ENCODE data around the gene DNAJC3. TPM values are rescaled to one million over a fixed set of nuclear protein-coding genes. Genes with fewer than 3 reads are reported as not detected.

DNAJC3 gene
- total and polyA plus RNA-seq, 2 of the 8 experiments (the other 6 are each of a cell fraction or from before 2014, with no cell fraction given) = 4.3 to 24.1 TPM

DNA sequence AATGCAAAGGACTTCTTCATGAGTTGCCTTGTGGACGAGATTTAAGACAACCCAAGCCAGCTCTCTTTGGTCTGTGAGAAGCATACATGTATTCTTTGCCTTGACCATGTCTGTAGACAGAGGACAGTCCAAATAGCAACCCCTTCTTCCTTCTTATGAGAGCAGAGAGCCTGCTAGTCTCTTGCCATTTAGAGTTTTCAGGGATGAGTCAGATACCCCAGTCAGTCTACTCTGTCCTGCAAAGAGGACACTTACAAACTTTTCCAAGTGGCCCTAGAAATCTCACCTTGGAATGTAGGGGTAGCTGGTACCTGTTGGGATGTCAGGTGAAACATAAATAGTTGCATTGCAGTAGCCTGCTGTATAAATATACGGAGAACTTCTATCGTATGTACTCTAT is 36.7 kb downstream of the DNAJC3 start:
- no peaks in the 10 kb centered on the region for H3K27me3 ChIP-seq (replicated peaks in 1 of 4; ENCODE audit: control insufficient read depth in 3 of 4, extremely low read depth in 1 of 4, insufficient read depth in 3 of 4, low read length in 3 of 4)
- H4K20me1 ChIP-seq (replicated peaks in 1 of 2; ENCODE audit: control insufficient read depth in 1 of 2, insufficient read depth in 2 of 2, low read length in 2 of 2) = no peaks in the 10 kb centered on the region
- no peak overlapping the region for H2BK20ac ChIP-seq (ENCODE audit: low read length)
- no peak overlapping the region for H4K8ac ChIP-seq (ENCODE audit: extremely low read depth, insufficient read depth, low read length)
- POLR2A ChIA-PET (ENCODE audit: partially characterized antibody) = no interaction called here
- FAIRE-seq (no peak), DNase-seq (ENCODE audit: low read depth in 1 of 2, low spot score in 2 of 2) (no peak)
- H3K4me1 ChIP-seq (replicated peaks in 1 of 4; ENCODE audit: control insufficient read depth in 3 of 4, insufficient read depth in 4 of 4, low read length in 3 of 4) = no peaks in the 10 kb centered on the region
- H3K4ac ChIP-seq (replicated peaks; ENCODE audit: insufficient read length, low read depth, low read length) = no peak overlapping the region
- 0 out of 8 replicates have a peak, but pooled peaks cover 0 to 3% (median 0%) of the 10 kb centered on the region in 4 experiments for H3K36me3 ChIP-seq (ENCODE audit: control insufficient read depth in 2 of 4, insufficient read depth in 4 of 4, low read length in 3 of 4)
- H3K4me2 ChIP-seq (ENCODE audit: insufficient read depth in 1 of 2, low read depth in 2 of 2, low read length in 2 of 2) = no peak overlapping the region
- CTCF ChIA-PET (ENCODE audit: partially characterized antibody) = interaction anchor here (0.7 to 2.4 kb wide), 2 partner anchors 9 to 15 kb away, joined by 4 to 8 read pairs; no protein-coding TSS in a partner anchor
- no peak overlapping the region for H2AK5ac ChIP-seq (ENCODE audit: low read depth, low read length)
- TF ChIP-seq SIX5 (IDR thresholded peaks at IDR 0.05; ENCODE audit: low read depth, low read length) = no peak
- TF ChIP-seq CEBPB (IDR thresholded peaks at IDR 0.05; ENCODE audit: low read depth, low read length) = no peak
- TF ChIP-seq, protein P1, sequence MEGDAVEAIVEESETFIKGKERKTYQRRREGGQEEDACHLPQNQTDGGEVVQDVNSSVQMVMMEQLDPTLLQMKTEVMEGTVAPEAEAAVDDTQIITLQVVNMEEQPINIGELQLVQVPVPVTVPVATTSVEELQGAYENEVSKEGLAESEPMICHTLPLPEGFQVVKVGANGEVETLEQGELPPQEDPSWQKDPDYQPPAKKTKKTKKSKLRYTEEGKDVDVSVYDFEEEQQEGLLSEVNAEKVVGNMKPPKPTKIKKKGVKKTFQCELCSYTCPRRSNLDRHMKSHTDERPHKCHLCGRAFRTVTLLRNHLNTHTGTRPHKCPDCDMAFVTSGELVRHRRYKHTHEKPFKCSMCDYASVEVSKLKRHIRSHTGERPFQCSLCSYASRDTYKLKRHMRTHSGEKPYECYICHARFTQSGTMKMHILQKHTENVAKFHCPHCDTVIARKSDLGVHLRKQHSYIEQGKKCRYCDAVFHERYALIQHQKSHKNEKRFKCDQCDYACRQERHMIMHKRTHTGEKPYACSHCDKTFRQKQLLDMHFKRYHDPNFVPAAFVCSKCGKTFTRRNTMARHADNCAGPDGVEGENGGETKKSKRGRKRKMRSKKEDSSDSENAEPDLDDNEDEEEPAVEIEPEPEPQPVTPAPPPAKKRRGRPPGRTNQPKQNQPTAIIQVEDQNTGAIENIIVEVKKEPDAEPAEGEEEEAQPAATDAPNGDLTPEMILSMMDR (IDR thresholded peaks at IDR 0.05; ENCODE audit: control extremely low read depth in 1 of 3, insufficient read depth in 1 of 3, low read depth in 1 of 3, low read length in 3 of 3) = no peak
- H4K5ac ChIP-seq (ENCODE audit: insufficient read length, low read depth, low read length) = no peak overlapping the region
- no peak overlapping the region for H3K23ac ChIP-seq (ENCODE audit: insufficient read length)
- H3K79me1 ChIP-seq (ENCODE audit: low read depth, low read length) = no peaks in the 10 kb centered on the region
- H3K79me2 ChIP-seq (ENCODE audit: control insufficient read depth in 1 of 2, insufficient read depth in 2 of 2, low read length in 2 of 2) = no peaks in the 10 kb centered on the region
- no peak overlapping the region for H2BK120ac ChIP-seq (replicated peaks; ENCODE audit: low read depth, low read length)
- no peak overlapping the region for H2BK5ac ChIP-seq (ENCODE audit: low read depth, low read length)
- H3K9ac ChIP-seq (replicated peaks in 1 of 4; ENCODE audit: extremely low read depth in 1 of 4, low read depth in 3 of 4, low read length in 3 of 4) = no peak overlapping the region
- H3K56ac ChIP-seq (replicated peaks; ENCODE audit: insufficient read length, low read depth, low read length) = no peak overlapping the region
- H3K9me3 ChIP-seq (ENCODE audit: insufficient read depth in 2 of 2, low read depth in 1 of 2, low read length in 1 of 2) = no peaks in the 10 kb centered on the region
- WGBS, 2 experiments (ENCODE audit: extremely low coverage in 1 of 2, insufficient coverage in 1 of 2, insufficient read length in 1 of 2, insufficient replicate concordance in 2 of 2, low coverage in 1 of 2, low lambda C conversion rate in 2 of 2, missing lambda C conversion rate in 1 of 2) = 90% methylated on average over 3 of the region's 3 CpGs; no CpG with 5 or more reads in 1 of the 2 experiments
- no peak overlapping the region for H4K91ac ChIP-seq (replicated peaks; ENCODE audit: insufficient read length, low read length)
- H3K27ac ChIP-seq (ENCODE audit: low read depth, low read length) = no peak overlapping the region
- H3K18ac ChIP-seq (ENCODE audit: extremely low read depth, low read length) = no peak overlapping the region
- no peak overlapping the region for H2AFZ ChIP-seq (ENCODE audit: low read length)
- no peak overlapping the region for H3K4me3 ChIP-seq (ENCODE audit: extremely low read depth in 1 of 4, insufficient read depth in 2 of 4, low read depth in 3 of 4, low read length in 4 of 4)
- no peak overlapping the region for H3K14ac ChIP-seq (ENCODE audit: insufficient read length)
- H3K23me2 ChIP-seq (ENCODE audit: low read depth, low read length) = no peaks in the 10 kb centered on the region; the same call in 1 of the 2 replicates
- H2BK15ac ChIP-seq (ENCODE audit: low read length) = no peak overlapping the region
- H2BK12ac ChIP-seq (ENCODE audit: low read depth, low read length) = no peak overlapping the region
